Stomach (tissue), 9 donors: ENCODE results near the gene CARS1. TPM values are rescaled to one million over a fixed set of nuclear protein-coding genes. Genes with fewer than 3 reads are reported as not detected.
A peak's percentile ranks its signal among the peaks of the same experiment; 100 is the strongest.

ENCODE experiments used
- DNase-seq, 2 donors: peaks; one replicate each; pipeline versions ENCODE4 v3.0.0 to v3.0.0-alpha.2; 2013 to 2019
- H3K27ac ChIP-seq, 5 donors: fragments of 200-600 bp in 4 of 5; sonication (generic) in 4 of 5; one replicate each; pipeline ENCODE4 v1.5.1; 2013 to 2019; ENCODE audit warnings: mild to moderate bottlenecking in 1 of 5, moderate library complexity in 1 of 5
- H3K27me3 ChIP-seq, 3 donors: fragments of 200-600 bp; sonication (generic); one replicate each; pipeline ENCODE4 v1.5.1; 2017 to 2019; ENCODE audit warnings: mixed run types in 1 of 3
- H3K36me3 ChIP-seq, 4 donors: fragments of 200-600 bp; sonication (generic); 1 replicate in 3 of 4; 2 replicates in 1 of 4; pipeline ENCODE4 v1.5.1; 2016 to 2019
- H3K4me1 ChIP-seq, 4 donors: fragments of 200-600 bp; sonication (generic); one replicate each; pipeline ENCODE4 v1.5.1; 2016 to 2019
- H3K4me3 ChIP-seq, 4 donors: fragments of 200-600 bp; sonication (generic) in 3 of 4; one replicate each; pipeline ENCODE4 v1.5.1; 2016 to 2019; ENCODE audit warnings: mild to moderate bottlenecking in 1 of 4
- H3K9me3 ChIP-seq, 4 donors: fragments of 200-600 bp; sonication (generic); one replicate each; pipeline ENCODE4 v1.5.1; 2016 to 2019
- CTCF ChIP-seq, 7 experiments: fragments of 450-650 bp in 4 of 7; fragments of 200-600 bp in 3 of 7; sonication (generic) in 3 of 7; IDR thresholded peaks; one replicate each; pipeline ENCODE4 v1.5.1; 2016 to 2019; ENCODE audit warnings: antibody characterized with exemption in 7 of 7, control low read depth in 2 of 7, mild to moderate bottlenecking in 1 of 7
- EP300 ChIP-seq: sonication (generic); formaldehyde crosslinking; IDR thresholded peaks from one replicate; pipeline ENCODE4 v1.6.1; 2017; ENCODE audit warnings: antibody characterized with exemption
- POLR2A ChIP-seq, 4 donors: fragments of 450-650 bp; IDR thresholded peaks; one replicate each; pipeline ENCODE4 v1.6.1; 2016; ENCODE audit warnings: antibody characterized with exemption in 4 of 4, control low read depth in 2 of 4, mild to moderate bottlenecking in 1 of 4, moderate library complexity in 1 of 4
- POLR2AphosphoS5 ChIP-seq, 3 donors: sonication (generic); formaldehyde crosslinking; IDR thresholded peaks; one replicate each; pipeline ENCODE4 v1.6.1; 2016; ENCODE audit warnings: antibody characterized with exemption in 3 of 3
- WGBS, 5 donors: extraction: QIAGEN DNeasy Blood & Tissue Kit in 3 of 5; methylation state at CpG; one replicate each; pipeline versions ENCODE4 v1.1.5 to v1.1.7; 2013 to 2018; 5-methylcytosine and 5-hydroxymethylcytosine counted together
- intact Hi-C: fragments of 100-400 bp; cut with DNase I; formaldehyde crosslinking; loops from one replicate; pipeline ENCODE4 v1.15.1; 2023; ENCODE audit warnings: low total_unique reads
- polyA plus RNA-seq, 3 donors: library from polyadenylated mRNA; stranded (reverse); fragments of 200-250 nt; gene quantifications; one replicate each; pipeline ENCODE4 v1.2.3, GENCODE V29; 2013
- total RNA-seq, 5 donors: library from RNA; depleted of rRNA; stranded (reverse); fragments of >200 nt; gene quantifications; one replicate each; pipeline versions ENCODE4 v1.1.0 to v1.2.3, GENCODE V29; 2014 to 2016
- donor health status: healthy with polysubstance abuse.
- donor health status: Bipolar disorder and iron deficiency.
- donor health status: healthy.

Gene CARS1
- total and polyA plus RNA-seq, 8 donors, result 25.2 to 54.2 (median 41.8) TPM

- Histone ChIP-seq H3K4me1 (peaks cover 40 to 81% (median 65%) of the 10 kb centered on the region in 4 donors), H3K9me3 (no peaks in the 10 kb centered on the region), H3K27me3 (no peaks in the 10 kb centered on the region), H3K36me3 (peaks cover 0 to 39% (median 34%) of the 10 kb centered on the region in 4 donors), H3K4me3 (no peak overlapping the region), H3K27ac (peak overlapping the region in 1 of 5 donors; percentile 6)
- WGBS, 5 donors, result 53 to 67% (median 63%) methylated on average over 14 of the region's 14 CpGs
- TF ChIP-seq CTCF (IDR thresholded peaks at IDR 0.05), result no peak
- TF ChIP-seq EP300, result no peak
- no peak for TF ChIP-seq POLR2AphosphoS5 (IDR thresholded peaks at IDR 0.05)
- no peak for TF ChIP-seq POLR2A (IDR thresholded peaks at IDR 0.05)
- intact Hi-C loops, result no loop called here
- DNase-seq, result peak in 1 of 2 donors; percentile 38
These were observed 5.1 kb downstream of the CARS1 start for GRCh38 chr11:3052109-3052479.

- no peak for DNase-seq
- intact Hi-C loops, result no loop called here
- WGBS, 5 donors, result 84 to 87% (median 85%) methylated on average over 13 of the region's 13 CpGs
- peaks cover 38 to 78% (median 62%) of the 10 kb centered on the region in 4 donors for H3K4me1 ChIP-seq
- no peaks in the 10 kb centered on the region for H3K9me3 ChIP-seq
- H3K36me3 ChIP-seq, result peaks cover 0 to 42% (median 39%) of the 10 kb centered on the region in 4 donors
- H3K27ac ChIP-seq, result peak overlapping the region in 1 of 5 donors; percentile 6
- no peak overlapping the region for H3K4me3 ChIP-seq
- no peak for TF ChIP-seq POLR2AphosphoS5 (IDR thresholded peaks at IDR 0.05)
- no peaks in the 10 kb centered on the region for H3K27me3 ChIP-seq
These were observed 5.8 kb downstream of the CARS1 start for GRCh38 chr11:3051196-3052108.

GRCh38 chr11:3050386-3051195 lies 6.6 kb downstream of the CARS1 start:
- no peak for DNase-seq
- Histone ChIP-seq H3K9me3 (no peaks in the 10 kb centered on the region), H3K36me3 (peaks cover 0 to 50% (median 47%) of the 10 kb centered on the region in 4 donors), H3K4me3 (no peak overlapping the region), H3K27ac (peak overlapping the region; percentile 5 to 82 (median 24)), H3K4me1 (peaks cover 30 to 78% (median 56%) of the 10 kb centered on the region in 4 donors), H3K27me3 (no peaks in the 10 kb centered on the region)
- no peak for TF ChIP-seq EP300
- intact Hi-C loops, result no loop called here
- WGBS, 5 donors, result 87 to 92% (median 90%) methylated on average over 16 to 18 of the region's 18 CpGs

GRCh38 chr11:3049430-3050243 lies 7.6 kb downstream of the CARS1 start:
- Histone ChIP-seq H3K36me3 (peaks cover 0 to 60% (median 55%) of the 10 kb centered on the region in 4 donors), H3K27me3 (no peaks in the 10 kb centered on the region), H3K4me3 (no peak overlapping the region), H3K9me3 (no peaks in the 10 kb centered on the region), H3K27ac (peak overlapping the region; percentile 23 to 82 (median 68)), H3K4me1 (peaks cover 20 to 75% (median 51%) of the 10 kb centered on the region in 4 donors)
- peak; percentile 45 to 76 for DNase-seq
- intact Hi-C loops, result no loop called here
- TF ChIP-seq EP300 (peak; percentile 23), POLR2A (IDR thresholded peaks at IDR 0.05) (no peak), POLR2AphosphoS5 (IDR thresholded peaks at IDR 0.05) (peak in 2 of 3 donors; percentile 60 to 90), CTCF (IDR thresholded peaks at IDR 0.05) (peak in 1 of 7 experiments; percentile 18)
- 31 to 58% (median 44%) methylated on average over 15 to 18 of the region's 18 CpGs for WGBS, 5 donors
